ENCODE results near the gene RMC1. TPM values are rescaled to one million over a fixed set of nuclear protein-coding genes. Genes with fewer than 3 reads are reported as not detected.
"Not testable (repeated sequence)": the region's sequence is repeated elsewhere in the genome, so short reads cannot be mapped to it uniquely, and the experiment has no call there.

The RMC1 gene
- total and polyA plus RNA-seq, 5 donors: 12.2 to 17.6 (median 14.1) TPM

- no peak for ATAC-seq
- WGBS: 93% methylated on average over 6 of the region's 6 CpGs
- H3K9me3 ChIP-seq (ENCODE audit: control insufficient read depth, low read length): no peaks in the 10 kb centered on the region
- H3K4me3 ChIP-seq (ENCODE audit: low read length): no peak overlapping the region
- no peaks in the 10 kb centered on the region for H3K4me1 ChIP-seq (ENCODE audit: control insufficient read depth, insufficient read depth, low read length)
- DNase-seq: no peak
- H3K27me3 ChIP-seq (ENCODE audit: control insufficient read depth, insufficient read depth): no peaks in the 10 kb centered on the region
- no peak overlapping the region for H3K27ac ChIP-seq (ENCODE audit: low read length)
- intact Hi-C loops (cut with DNase I): no loop called here
Observed at GRCh38 chr18:23471486-23471885, 31.8 kb upstream of the RMC1 start.

GRCh38 chr18:23479829-23480505 is 23.3 kb upstream of the RMC1 start:
- 80% methylated on average over 3 of the region's 3 CpGs for WGBS
- H3K9me3 ChIP-seq (ENCODE audit: control insufficient read depth, low read length): no peaks in the 10 kb centered on the region
- H3K4me1 ChIP-seq (ENCODE audit: control insufficient read depth, insufficient read depth, low read length): no peaks in the 10 kb centered on the region
- ATAC-seq: no peak
- DNase-seq: no peak
- H3K27me3 ChIP-seq (ENCODE audit: control insufficient read depth, insufficient read depth): no peaks in the 10 kb centered on the region
- intact Hi-C loops (cut with DNase I): no loop called here
- no peak overlapping the region for H3K27ac ChIP-seq (ENCODE audit: low read length)
- no peak overlapping the region for H3K4me3 ChIP-seq (ENCODE audit: low read length)

- no peaks in the 10 kb centered on the region for H3K4me1 ChIP-seq (ENCODE audit: control insufficient read depth, insufficient read depth, low read length)
- 65% methylated on average over 8 of the region's 8 CpGs for WGBS
- intact Hi-C loops (cut with DNase I): no loop called here
- H3K4me3 ChIP-seq (ENCODE audit: low read length): no peak overlapping the region
- no peak for DNase-seq
- no peak for ATAC-seq
- no peaks in the 10 kb centered on the region for H3K27me3 ChIP-seq (ENCODE audit: control insufficient read depth, insufficient read depth)
- H3K27ac ChIP-seq (ENCODE audit: low read length): no peak overlapping the region
- no peaks in the 10 kb centered on the region for H3K9me3 ChIP-seq (ENCODE audit: control insufficient read depth, low read length)
Observed at GRCh38 chr18:23484561-23485182, 18.6 kb upstream of the RMC1 start.

GRCh38 chr18:23485386-23485785 is 17.9 kb upstream of the RMC1 start:
- Histone ChIP-seq H3K4me1 (ENCODE audit: control insufficient read depth, insufficient read depth, low read length) (no peaks in the 10 kb centered on the region), H3K27ac (ENCODE audit: low read length) (no peak overlapping the region), H3K27me3 (ENCODE audit: control insufficient read depth, insufficient read depth) (no peaks in the 10 kb centered on the region), H3K4me3 (ENCODE audit: low read length) (no peak overlapping the region), H3K9me3 (ENCODE audit: control insufficient read depth, low read length) (no peaks in the 10 kb centered on the region)
- ATAC-seq (no peak), DNase-seq (no peak)
- intact Hi-C loops (cut with DNase I): no loop called here
- 93% methylated on average over 7 of the region's 7 CpGs for WGBS

GRCh38 chr18:23487738-23488570 is 15.4 kb upstream of the RMC1 start:
- 49% methylated on average over 14 of the region's 14 CpGs for WGBS

GRCh38 chr18:23489586-23489985 is 13.7 kb upstream of the RMC1 start:
- peak in 2 of 3 donors; percentile 41 to 66 for DNase-seq
- 74% methylated on average over 5 of the region's 5 CpGs for WGBS
- intact Hi-C loops (cut with DNase I); H3K27me3 ChIP-seq (ENCODE audit: control insufficient read depth, insufficient read depth); H3K9me3 ChIP-seq (ENCODE audit: control insufficient read depth, low read length); H3K4me1 ChIP-seq (ENCODE audit: control insufficient read depth, insufficient read depth, low read length); H3K27ac ChIP-seq (ENCODE audit: low read length); H3K4me3 ChIP-seq (ENCODE audit: low read length): not testable (repeated sequence)
- peak in 1 of 2 donors; percentile 33 for ATAC-seq

More at GRCh38 chr18:23487738-23488570, 15.4 kb upstream of the RMC1 start:
- DNase-seq: peak in 2 of 3 donors; percentile 24 to 53
- Histone ChIP-seq H3K27ac (ENCODE audit: low read length) (no peak overlapping the region), H3K9me3 (ENCODE audit: control insufficient read depth, low read length) (no peaks in the 10 kb centered on the region), H3K4me3 (ENCODE audit: low read length) (peak overlapping the region; percentile 20), H3K27me3 (ENCODE audit: control insufficient read depth, insufficient read depth) (no peaks in the 10 kb centered on the region), H3K4me1 (ENCODE audit: control insufficient read depth, insufficient read depth, low read length) (no peaks in the 10 kb centered on the region)
- intact Hi-C loops (cut with DNase I): no loop called here
- peak; percentile 38 to 67 for ATAC-seq

- no peak overlapping the region for H3K4me3 ChIP-seq (ENCODE audit: low read length)
- no peaks in the 10 kb centered on the region for H3K9me3 ChIP-seq (ENCODE audit: control insufficient read depth, low read length)
- DNase-seq (no peak), ATAC-seq (no peak)
- H3K27me3 ChIP-seq (ENCODE audit: control insufficient read depth, insufficient read depth): no peaks in the 10 kb centered on the region
- no peak overlapping the region for H3K27ac ChIP-seq (ENCODE audit: low read length)
- H3K4me1 ChIP-seq (ENCODE audit: control insufficient read depth, insufficient read depth, low read length): no peaks in the 10 kb centered on the region
- intact Hi-C loops (cut with DNase I): no loop called here
- WGBS: 80% methylated on average over 1 of the region's 1 CpG
Observed at GRCh38 chr18:23493654-23494053, 9.7 kb upstream of the RMC1 start.

GRCh38 chr18:23494992-23495391 is 8.3 kb upstream of the RMC1 start:
- DNase-seq (no peak), ATAC-seq (no peak)
- H3K27ac ChIP-seq (ENCODE audit: low read length): no peak overlapping the region
- 91% methylated on average over 1 of the region's 1 CpG for WGBS
- intact Hi-C loops (cut with DNase I): no loop called here
- no peaks in the 10 kb centered on the region for H3K4me1 ChIP-seq (ENCODE audit: control insufficient read depth, insufficient read depth, low read length)
- no peaks in the 10 kb centered on the region for H3K9me3 ChIP-seq (ENCODE audit: control insufficient read depth, low read length)
- no peaks in the 10 kb centered on the region for H3K27me3 ChIP-seq (ENCODE audit: control insufficient read depth, insufficient read depth)
- H3K4me3 ChIP-seq (ENCODE audit: low read length): no peak overlapping the region

- Histone ChIP-seq H3K27ac (ENCODE audit: low read length) (no peak overlapping the region), H3K9me3 (ENCODE audit: control insufficient read depth, low read length) (no peaks in the 10 kb centered on the region), H3K4me1 (ENCODE audit: control insufficient read depth, insufficient read depth, low read length) (no peaks in the 10 kb centered on the region), H3K4me3 (ENCODE audit: low read length) (no peak overlapping the region), H3K27me3 (ENCODE audit: control insufficient read depth, insufficient read depth) (no peaks in the 10 kb centered on the region)
- ATAC-seq: peak; percentile 75 to 84
- peak in 2 of 3 donors; percentile 22 to 57 for DNase-seq
- intact Hi-C loops (cut with DNase I): no loop called here
- WGBS: 54% methylated on average over 12 of the region's 12 CpGs
Observed at GRCh38 chr18:23495723-23496440, 7.4 kb upstream of the RMC1 start.

GRCh38 chr18:23498117-23498516 is 5.2 kb upstream of the RMC1 start:
- H3K27ac ChIP-seq (ENCODE audit: low read length): no peak overlapping the region
- DNase-seq (no peak), ATAC-seq (no peak)
- H3K4me3 ChIP-seq (ENCODE audit: low read length): no peak overlapping the region
- H3K27me3 ChIP-seq (ENCODE audit: control insufficient read depth, insufficient read depth): no peaks in the 10 kb centered on the region
- no peaks in the 10 kb centered on the region for H3K4me1 ChIP-seq (ENCODE audit: control insufficient read depth, insufficient read depth, low read length)
- 82% methylated on average over 2 of the region's 2 CpGs for WGBS
- intact Hi-C loops (cut with DNase I): no loop called here
- H3K9me3 ChIP-seq (ENCODE audit: control insufficient read depth, low read length): no peaks in the 10 kb centered on the region
